B cell (primary cell): ENCODE results near the gene TMEM131L. TPM values are rescaled to one million over a fixed set of nuclear protein-coding genes. Genes with fewer than 3 reads are reported as not detected.

Experiments used
- ATAC-seq: fragments of 200-7000 bp; cut with Tn5 transposase; one replicate; pipeline ENCODE4 v1.10.0; 2021; ENCODE audit warnings: low read depth, mild to moderate bottlenecking, moderate number of reproducible peaks, moderate library complexity
- CTCF ChIA-PET: fragments of 350-600 bp; sonication (Branson Sonifier 250); formaldehyde crosslinking; loops from one replicate; lab custom pipeline; 2021; ENCODE audit warnings: antibody characterized with exemption, inconsistent platforms; lab: Charles Lee
- POLR2A ChIA-PET: fragments of 350-600 bp; sonication (Branson Sonifier 250); formaldehyde crosslinking; loops from one replicate; lab custom pipeline; 2021; ENCODE audit warnings: antibody characterized with exemption; lab: Charles Lee
- DNase-seq: peaks from one replicate; pipeline ENCODE4 v3.0.0; 2013
- H2AFZ ChIP-seq: 2 replicates; pipeline ENCODE4 v1.6.1; 2012; ENCODE audit warnings: mild to moderate bottlenecking, low read depth, low read length; ENCODE audit not compliant: insufficient read depth, poor library complexity, severe bottlenecking
- H3K27ac ChIP-seq, 2 donors: 1 replicate in 1 of 2; 2 replicates in 1 of 2; pipeline ENCODE4 v1.5.1; 2012 to 2013; ENCODE audit warnings: low read length in 2 of 2, mild to moderate bottlenecking in 2 of 2, moderate library complexity in 1 of 2
- H3K27me3 ChIP-seq, 4 experiments: fragments of 200-600 bp in 1 of 4; sonication (generic) in 1 of 4; replicated peaks in 1 of 4; 1 replicate in 2 of 4; 2 replicates in 2 of 4; pipeline versions ENCODE4 v1.6.1 to v1.7.0; 2013 to 2016; ENCODE audit warnings: low read length in 3 of 4, mild to moderate bottlenecking in 2 of 4, mixed read lengths in 1 of 4, moderate library complexity in 1 of 4; ENCODE audit not compliant: insufficient read depth in 4 of 4, control insufficient read depth in 3 of 4; ENCODE audit errors: control extremely low read depth in 1 of 4
- H3K36me3 ChIP-seq, 2 experiments: replicated peaks in 1 of 2; 1 replicate in 1 of 2; 2 replicates in 1 of 2; pipeline versions ENCODE4 v1.6.1 to v1.7.1; 2013; ENCODE audit warnings: low read length in 1 of 2; ENCODE audit not compliant: insufficient read depth in 2 of 2, control insufficient read depth in 1 of 2; ENCODE audit errors: control extremely low read depth in 1 of 2, extremely low read depth in 1 of 2
- H3K4me1 ChIP-seq, 2 donors: fragments of 200-600 bp in 1 of 2; sonication (generic) in 1 of 2; 1 replicate in 1 of 2; 2 replicates in 1 of 2; pipeline versions ENCODE4 v1.5.1 to v1.6.1; 2013 to 2017; ENCODE audit warnings: low read length in 2 of 2; ENCODE audit not compliant: control insufficient read depth in 2 of 2, insufficient read depth in 2 of 2
- H3K4me2 ChIP-seq: replicated peaks from 2 replicates; pipeline ENCODE3; 2012; ENCODE audit warnings: mild to moderate bottlenecking, low read depth, low read length; ENCODE audit not compliant: poor library complexity, severe bottlenecking
- H3K4me3 ChIP-seq, 5 experiments: fragments of 200-600 bp in 1 of 5; sonication (generic) in 1 of 5; 1 replicate in 3 of 5; 2 replicates in 2 of 5; pipeline versions ENCODE4 v1.5.1 to v1.7.0; 2011 to 2016; ENCODE audit warnings: low read length in 4 of 5, mild to moderate bottlenecking in 4 of 5, low read depth in 2 of 5, control low read depth in 1 of 5, moderate library complexity in 1 of 5; ENCODE audit not compliant: insufficient read depth in 1 of 5; ENCODE audit errors: control extremely low read depth in 1 of 5, extremely low read depth in 1 of 5
- H3K79me2 ChIP-seq: fragments of 200-600 bp; sonication (generic); one replicate; pipeline ENCODE4 v1.6.0; 2016; ENCODE audit warnings: low read length; ENCODE audit not compliant: control insufficient read depth, insufficient read depth
- H3K9ac ChIP-seq: fragments of 200-600 bp; sonication (generic); 2 replicates; pipeline ENCODE4 v1.6.1; 2017; ENCODE audit warnings: mild to moderate bottlenecking, low read length, moderate library complexity
- H3K9me3 ChIP-seq, 3 donors: one replicate each; pipeline versions ENCODE4 v1.6.1 to v1.7.1; 2013; ENCODE audit warnings: low read length in 2 of 3; ENCODE audit not compliant: control insufficient read depth in 2 of 3, insufficient read depth in 1 of 3; ENCODE audit errors: control extremely low read depth in 1 of 3
- H4K20me1 ChIP-seq: 2 replicates; pipeline ENCODE4 v1.6.0; 2012; ENCODE audit warnings: mild to moderate bottlenecking, low read length; ENCODE audit not compliant: insufficient read depth, control insufficient read depth, poor library complexity, severe bottlenecking
- H3K27ac Mint-ChIP-seq: one replicate; pipeline ENCODE4 v1.8.0; 2021; ENCODE audit warnings: mixed read lengths
- H3K27me3 Mint-ChIP-seq: one replicate; pipeline ENCODE4 v1.8.0; 2021; ENCODE audit warnings: mixed read lengths
- H3K4me1 Mint-ChIP-seq: one replicate; pipeline ENCODE4 v1.8.0; 2021; ENCODE audit warnings: mixed read lengths
- H3K4me3 Mint-ChIP-seq: one replicate; pipeline ENCODE4 v1.8.0; 2021; ENCODE audit warnings: mixed read lengths
- H3K9me3 Mint-ChIP-seq: one replicate; pipeline ENCODE4 v1.8.0; 2022; ENCODE audit warnings: mixed read lengths; ENCODE audit not compliant: insufficient read depth
- EZH2 ChIP-seq: IDR thresholded peaks from 2 replicates; pipeline ENCODE4 v1.6.1; 2012; ENCODE audit warnings: borderline replicate concordance, low read depth, mild to moderate bottlenecking, moderate library complexity, low read length; ENCODE audit not compliant: insufficient read depth, poor library complexity, severe bottlenecking
- WGBS: methylation state at CpG from one replicate; pipeline ENCODE4 v1.1.5; 2013; ENCODE audit warnings: missing lambda C conversion rate; ENCODE audit not compliant: insufficient coverage; 5-methylcytosine and 5-hydroxymethylcytosine counted together
- intact Hi-C: fragments of 100-400 bp; cut with micrococcal nuclease; formaldehyde crosslinking; loops from one replicate; pipeline ENCODE4 v1.10.0; 2022
- polyA plus RNA-seq: library from polyadenylated mRNA; depleted of rRNA; stranded (reverse); fragments of >200 nt; gene quantifications from 2 replicates; pipeline ENCODE4 v1.2.3, GENCODE V29; 2012
- total RNA-seq, 2 donors: library from RNA; stranded (reverse); fragments of 120-200 nt in 1 of 2; gene quantifications; 1 replicate in 1 of 2; 2 replicates in 1 of 2; pipeline versions ENCODE4 v1.2.3 to v1.2.4, GENCODE V29; 2013 to 2022
- TF ChIP-seq, protein P1 (sequence below): fragments of 200-600 bp; IDR thresholded peaks from one replicate; pipeline ENCODE4 v1.8.0; 2022; ENCODE audit warnings: antibody characterized with exemption, mild to moderate bottlenecking

The TMEM131L gene
- total and polyA plus RNA-seq, 2 donors (not counting 1 experiment from before 2014, with no cell fraction given), result 56.4 to 120 TPM

DNA sequence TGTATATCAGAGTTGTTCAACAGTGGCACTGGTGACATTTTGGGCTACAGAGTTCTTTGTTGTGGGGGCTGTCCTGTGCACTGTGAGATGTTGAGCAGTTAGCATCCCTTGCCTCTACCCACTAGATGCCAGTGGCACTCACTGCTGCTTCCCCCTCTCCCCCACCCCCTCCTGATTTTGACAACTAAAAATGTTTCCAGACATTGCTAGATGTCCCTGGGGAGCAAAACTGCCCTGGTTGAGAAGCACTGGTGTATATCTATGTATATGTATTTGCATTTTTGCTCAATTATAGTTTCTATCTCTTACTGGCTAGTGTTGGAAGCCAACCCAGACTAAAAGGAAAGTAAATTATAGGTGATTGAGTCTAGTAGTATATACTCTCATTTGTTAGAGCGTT is 2.4 kb downstream of the TMEM131L start:
- intact Hi-C loops, result loop anchor here (10.0 kb wide), 1 partner anchor 224 kb away; no protein-coding TSS in a partner anchor
- POLR2A ChIA-PET, result interaction anchor here (0.6 to 4.1 kb wide), 10 partner anchors 19 to 143 kb away, joined by 3 to 31 read pairs (median 3); no protein-coding TSS in a partner anchor
- Histone ChIP-seq H3K9ac (peak overlapping the region; percentile 90), H3K9me3 (no peaks in the 10 kb centered on the region), H4K20me1 (peaks cover 43% of the 10 kb centered on the region), H3K79me2 (peaks cover 71% of the 10 kb centered on the region), H3K27ac (peak overlapping the region; percentile 83 to 99), H3K4me1 (peaks cover 57 to 66% of the 10 kb centered on the region in 2 donors), H2AFZ (no peak overlapping the region), H3K4me3 (peak overlapping the region; percentile 88 to 98 (median 94)), H3K36me3 (peaks cover 1 to 22% of the 10 kb centered on the region in 2 experiments), H3K4me2 (peak overlapping the region; percentile 73), H3K27me3 (no peaks in the 10 kb centered on the region)
- H3K27ac Mint-ChIP-seq, result peak overlapping the region; percentile 86
- peak; percentile 25 for ATAC-seq
- peak; percentile 88 for DNase-seq
- H3K4me3 Mint-ChIP-seq, result peak overlapping the region; percentile 94
- no peaks in the 10 kb centered on the region for H3K9me3 Mint-ChIP-seq
- no peaks in the 10 kb centered on the region for H3K27me3 Mint-ChIP-seq
- CTCF ChIA-PET, result interaction anchor here (0.7 to 7.2 kb wide), 10 partner anchors 9 to 123 kb away, joined by 3 to 73 read pairs (median 6); no protein-coding TSS in a partner anchor
- no CpG with 5 or more reads among the region's 1 CpG for whole genome bisulfite sequencing
- TF ChIP-seq, protein P1, sequence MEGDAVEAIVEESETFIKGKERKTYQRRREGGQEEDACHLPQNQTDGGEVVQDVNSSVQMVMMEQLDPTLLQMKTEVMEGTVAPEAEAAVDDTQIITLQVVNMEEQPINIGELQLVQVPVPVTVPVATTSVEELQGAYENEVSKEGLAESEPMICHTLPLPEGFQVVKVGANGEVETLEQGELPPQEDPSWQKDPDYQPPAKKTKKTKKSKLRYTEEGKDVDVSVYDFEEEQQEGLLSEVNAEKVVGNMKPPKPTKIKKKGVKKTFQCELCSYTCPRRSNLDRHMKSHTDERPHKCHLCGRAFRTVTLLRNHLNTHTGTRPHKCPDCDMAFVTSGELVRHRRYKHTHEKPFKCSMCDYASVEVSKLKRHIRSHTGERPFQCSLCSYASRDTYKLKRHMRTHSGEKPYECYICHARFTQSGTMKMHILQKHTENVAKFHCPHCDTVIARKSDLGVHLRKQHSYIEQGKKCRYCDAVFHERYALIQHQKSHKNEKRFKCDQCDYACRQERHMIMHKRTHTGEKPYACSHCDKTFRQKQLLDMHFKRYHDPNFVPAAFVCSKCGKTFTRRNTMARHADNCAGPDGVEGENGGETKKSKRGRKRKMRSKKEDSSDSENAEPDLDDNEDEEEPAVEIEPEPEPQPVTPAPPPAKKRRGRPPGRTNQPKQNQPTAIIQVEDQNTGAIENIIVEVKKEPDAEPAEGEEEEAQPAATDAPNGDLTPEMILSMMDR, result no peak
- TF ChIP-seq EZH2, result no peak
- peaks cover 77% of the 10 kb centered on the region for H3K4me1 Mint-ChIP-seq

DNA sequence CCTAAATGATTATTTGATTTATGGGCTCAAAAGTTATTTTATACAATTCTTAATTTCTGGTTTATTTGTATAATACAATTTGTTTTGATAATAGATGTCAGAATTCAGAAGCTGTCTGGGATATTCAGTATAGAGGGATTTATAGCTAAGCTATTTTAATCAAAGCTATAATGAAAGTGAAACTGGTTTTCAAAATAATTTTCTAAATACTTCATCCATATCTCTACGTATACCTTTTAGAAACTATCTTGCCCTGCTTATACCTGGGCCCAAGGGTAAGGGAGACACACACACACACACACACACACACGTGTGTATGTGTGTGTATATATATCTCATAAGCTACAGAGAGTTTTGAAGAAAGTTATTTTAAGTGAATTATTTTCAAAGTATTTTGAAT is 2.9 kb downstream of the TMEM131L start:
- CTCF ChIA-PET, result interaction anchor here (0.6 to 7.2 kb wide), 8 partner anchors 10 to 386 kb away, joined by 3 to 73 read pairs (median 6); no protein-coding TSS in a partner anchor
- intact Hi-C loops, result loop anchor here (10.0 kb wide), 1 partner anchor 224 kb away; no protein-coding TSS in a partner anchor
- H3K4me1 ChIP-seq, result peaks cover 57 to 70% of the 10 kb centered on the region in 2 donors
- no CpG with 5 or more reads among the region's 2 CpGs for WGBS
- peak overlapping the region; percentile 83 to 99 for H3K27ac ChIP-seq
- POLR2A ChIA-PET, result interaction anchor here (0.6 to 4.1 kb wide), 8 partner anchors 10 to 143 kb away, joined by 3 to 31 read pairs (median 3); no protein-coding TSS in a partner anchor
- DNase-seq (no peak), ATAC-seq (no peak)
- H3K9me3 Mint-ChIP-seq, result no peaks in the 10 kb centered on the region
- H3K4me1 Mint-ChIP-seq, result peaks cover 80% of the 10 kb centered on the region
- H3K36me3 ChIP-seq, result peaks cover 1 to 27% of the 10 kb centered on the region in 2 experiments
- H3K4me3 Mint-ChIP-seq, result peak overlapping the region; percentile 94
- H2AFZ ChIP-seq, result no peak overlapping the region
- peak overlapping the region; percentile 73 for H3K4me2 ChIP-seq
- H3K9me3 ChIP-seq, result no peaks in the 10 kb centered on the region
- TF ChIP-seq EZH2, result no peak
- TF ChIP-seq, protein P1, result no peak
- H4K20me1 ChIP-seq, result peaks cover 48% of the 10 kb centered on the region
- peak overlapping the region; percentile 88 to 98 (median 94) for H3K4me3 ChIP-seq
- H3K79me2 ChIP-seq, result peaks cover 76% of the 10 kb centered on the region
- H3K27me3 ChIP-seq, result no peaks in the 10 kb centered on the region
- H3K9ac ChIP-seq, result peak overlapping the region; percentile 90
- peak overlapping the region; percentile 88 for H3K27ac Mint-ChIP-seq
- no peaks in the 10 kb centered on the region for H3K27me3 Mint-ChIP-seq
